ENCODE data around the gene SRSF3.
A peak's percentile ranks its signal among the peaks of the same experiment; 100 is the strongest.

Gene SRSF3

DNA sequence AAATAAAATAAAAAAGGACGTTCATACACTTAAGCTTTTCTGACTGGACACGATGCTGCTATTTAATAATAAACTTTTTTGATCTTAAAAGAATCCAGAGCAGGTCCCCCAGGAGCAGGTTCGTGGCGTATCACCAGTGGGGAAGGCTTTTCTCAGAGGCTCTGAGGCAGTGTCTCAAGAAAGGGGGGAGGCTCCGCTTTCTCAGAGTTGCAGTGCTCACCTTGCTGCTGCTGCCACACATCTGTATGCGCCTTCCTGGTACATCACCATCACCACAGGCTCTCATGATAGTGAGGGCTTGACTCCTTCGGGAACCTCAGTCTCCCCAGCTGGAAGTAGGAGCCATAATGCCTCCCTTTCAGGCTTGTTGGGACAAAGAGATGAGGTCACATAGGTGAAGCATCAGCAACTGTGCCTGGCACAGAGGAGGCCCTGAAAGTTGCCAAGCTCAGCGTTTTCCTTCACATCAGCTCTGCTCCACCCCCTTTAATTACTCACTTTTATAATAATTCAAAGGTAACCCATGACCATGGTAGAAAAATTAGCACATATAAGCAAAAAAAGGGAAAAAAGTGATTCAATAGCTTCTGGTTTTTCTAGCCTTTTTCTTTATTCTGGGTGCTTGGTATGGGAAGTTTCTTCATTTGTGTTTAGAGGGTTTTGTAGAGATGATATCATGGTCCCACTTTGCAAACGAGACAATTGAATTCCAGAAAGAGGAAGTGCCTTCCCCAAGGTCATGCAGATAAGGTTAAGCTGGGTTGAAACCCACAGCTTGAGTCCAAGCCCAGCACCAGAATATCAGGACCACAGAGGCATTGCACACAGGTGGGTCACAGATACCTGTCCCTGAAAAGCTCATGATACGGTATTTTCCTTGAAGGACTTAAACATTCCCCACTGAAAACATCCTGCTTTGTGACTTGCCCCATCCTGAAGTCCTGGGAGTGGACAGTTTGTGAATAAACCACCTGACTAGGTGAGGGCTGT is 24.5 kb downstream of the SRSF3 start:
- peaks cover 0 to under 1% of the 10 kb centered on the region in 2 experiments; a peak in 2 of 3 replicates for H3K36me3 ChIP-seq (ENCODE audit: control insufficient read depth in 2 of 2, insufficient read depth in 1 of 2, low read length in 2 of 2)
- no peak overlapping the region for H3K4me3 ChIP-seq (ENCODE audit: low read depth, low read length)
- H3K27ac ChIP-seq (ENCODE audit: extremely low read depth, low read depth, low read length) = 0 out of 2 replicates have a peak overlapping the region, but pooled peaks have one; percentile 6
- POLR2A ChIA-PET = no interaction called here
- no peaks in the 10 kb centered on the region for H3K4me1 ChIP-seq (ENCODE audit: control insufficient read depth, insufficient read depth, low read length)
- CTCF ChIA-PET = interaction anchor here (0.6 to 10.2 kb wide), 11 partner anchors 9 to 164 kb away, joined by 3 to 156 read pairs (median 5); no protein-coding TSS in a partner anchor
- H3K9me3 ChIP-seq (ENCODE audit: control insufficient read depth, insufficient read depth, low read depth, low read length) = no peaks in the 10 kb centered on the region
- TF ChIP-seq ZNF664 (tag by site-specific recombination; IDR thresholded peaks at IDR 0.05) (no peak), ZNF132 (tag by site-specific recombination; IDR thresholded peaks at IDR 0.05; ENCODE audit: borderline replicate concordance) (no peak), KLF8 (tag by site-specific recombination; IDR thresholded peaks at IDR 0.05) (no peak), ZBTB8A (tag by site-specific recombination; IDR thresholded peaks at IDR 0.05) (no peak), EGR2 (tag by site-specific recombination; IDR thresholded peaks at IDR 0.05; ENCODE audit: low read depth) (no peak), ZNF843 (tag by site-specific recombination; IDR thresholded peaks at IDR 0.05) (no peak), OVOL3 (tag by site-specific recombination; IDR thresholded peaks at IDR 0.05) (no peak), SP7 (tag by site-specific recombination; IDR thresholded peaks at IDR 0.05) (no peak), ZNF629 (tag by site-specific recombination; IDR thresholded peaks at IDR 0.05) (no peak), ZNF335 (tag by site-specific recombination; conservative IDR thresholded peaks at IDR 0.05) (no peak), PRDM1 (tag by site-specific recombination; IDR thresholded peaks at IDR 0.05) (no peak), ZNF394 (tag by site-specific recombination; IDR thresholded peaks at IDR 0.05; ENCODE audit: borderline replicate concordance) (no peak), WT1 (tag by site-specific recombination; IDR thresholded peaks at IDR 0.05) (no peak)

DNA sequence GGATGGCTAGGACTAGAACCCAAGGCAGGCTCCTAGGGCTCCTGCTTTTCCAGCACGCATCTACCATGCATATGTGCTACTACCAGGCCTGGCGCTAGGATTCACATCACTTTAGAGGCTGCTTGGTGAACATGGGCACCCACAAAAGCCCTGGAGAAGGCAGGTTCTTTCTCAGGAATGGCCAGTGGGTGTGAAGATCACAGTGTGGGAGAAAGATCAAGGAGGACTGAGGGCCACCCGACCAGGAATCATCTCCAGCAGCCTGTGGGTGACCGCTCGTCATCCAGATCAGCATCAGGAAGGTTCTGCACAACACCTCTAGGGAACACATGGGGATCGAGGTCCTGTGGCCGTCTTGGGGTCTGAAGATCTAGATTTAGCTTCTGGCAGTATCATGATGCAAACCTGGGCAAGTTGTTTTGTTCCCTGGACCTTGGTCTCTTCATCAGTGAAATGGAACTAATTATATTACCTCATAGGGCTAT is 27.3 kb downstream of the SRSF3 start:
- H3K9me3 ChIP-seq (ENCODE audit: control insufficient read depth, insufficient read depth, low read depth, low read length) = no peaks in the 10 kb centered on the region
- H3K27ac ChIP-seq (ENCODE audit: extremely low read depth, low read depth, low read length) = no peak overlapping the region
- ChIA-PET CTCF (interaction anchor here (0.6 to 1.0 kb wide), 2 partner anchors 16 to 103 kb away, joined by 4 read pairs; no protein-coding TSS in a partner anchor), POLR2A (no interaction called here)
- H3K4me1 ChIP-seq (ENCODE audit: control insufficient read depth, insufficient read depth, low read length) = no peaks in the 10 kb centered on the region; the same call in 1 of the 2 replicates
- no peak overlapping the region for H3K4me3 ChIP-seq (ENCODE audit: low read depth, low read length)
- no peaks in the 10 kb centered on the region for H3K36me3 ChIP-seq (ENCODE audit: control insufficient read depth in 2 of 2, insufficient read depth in 1 of 2, low read length in 2 of 2)
- TF ChIP-seq, protein P1, sequence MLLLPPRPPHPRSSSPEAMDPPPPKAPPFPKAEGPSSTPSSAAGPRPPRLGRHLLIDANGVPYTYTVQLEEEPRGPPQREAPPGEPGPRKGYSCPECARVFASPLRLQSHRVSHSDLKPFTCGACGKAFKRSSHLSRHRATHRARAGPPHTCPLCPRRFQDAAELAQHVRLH (tag by site-specific recombination; IDR thresholded peaks at IDR 0.05) = no peak
- TF ChIP-seq ZNF664 (tag by site-specific recombination; IDR thresholded peaks at IDR 0.05) (no peak), ZNF530 (tag by site-specific recombination; IDR thresholded peaks at IDR 0.05; ENCODE audit: low read depth) (no peak), ZNF423 (tag by site-specific recombination; IDR thresholded peaks at IDR 0.05) (no peak), ZFP37 (tag by site-specific recombination; IDR thresholded peaks at IDR 0.05) (no peak), ZNF626 (tag by site-specific recombination; IDR thresholded peaks at IDR 0.05) (no peak), ZNF155 (tag by site-specific recombination; IDR thresholded peaks at IDR 0.05) (no peak)
- TF ChIP-seq, protein P2, sequence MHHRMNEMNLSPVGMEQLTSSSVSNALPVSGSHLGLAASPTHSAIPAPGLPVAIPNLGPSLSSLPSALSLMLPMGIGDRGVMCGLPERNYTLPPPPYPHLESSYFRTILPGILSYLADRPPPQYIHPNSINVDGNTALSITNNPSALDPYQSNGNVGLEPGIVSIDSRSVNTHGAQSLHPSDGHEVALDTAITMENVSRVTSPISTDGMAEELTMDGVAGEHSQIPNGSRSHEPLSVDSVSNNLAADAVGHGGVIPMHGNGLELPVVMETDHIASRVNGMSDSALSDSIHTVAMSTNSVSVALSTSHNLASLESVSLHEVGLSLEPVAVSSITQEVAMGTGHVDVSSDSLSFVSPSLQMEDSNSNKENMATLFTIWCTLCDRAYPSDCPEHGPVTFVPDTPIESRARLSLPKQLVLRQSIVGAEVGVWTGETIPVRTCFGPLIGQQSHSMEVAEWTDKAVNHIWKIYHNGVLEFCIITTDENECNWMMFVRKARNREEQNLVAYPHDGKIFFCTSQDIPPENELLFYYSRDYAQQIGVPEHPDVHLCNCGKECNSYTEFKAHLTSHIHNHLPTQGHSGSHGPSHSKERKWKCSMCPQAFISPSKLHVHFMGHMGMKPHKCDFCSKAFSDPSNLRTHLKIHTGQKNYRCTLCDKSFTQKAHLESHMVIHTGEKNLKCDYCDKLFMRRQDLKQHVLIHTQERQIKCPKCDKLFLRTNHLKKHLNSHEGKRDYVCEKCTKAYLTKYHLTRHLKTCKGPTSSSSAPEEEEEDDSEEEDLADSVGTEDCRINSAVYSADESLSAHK (tag by site-specific recombination; IDR thresholded peaks at IDR 0.05) = no peak
- TF ChIP-seq, protein P3, sequence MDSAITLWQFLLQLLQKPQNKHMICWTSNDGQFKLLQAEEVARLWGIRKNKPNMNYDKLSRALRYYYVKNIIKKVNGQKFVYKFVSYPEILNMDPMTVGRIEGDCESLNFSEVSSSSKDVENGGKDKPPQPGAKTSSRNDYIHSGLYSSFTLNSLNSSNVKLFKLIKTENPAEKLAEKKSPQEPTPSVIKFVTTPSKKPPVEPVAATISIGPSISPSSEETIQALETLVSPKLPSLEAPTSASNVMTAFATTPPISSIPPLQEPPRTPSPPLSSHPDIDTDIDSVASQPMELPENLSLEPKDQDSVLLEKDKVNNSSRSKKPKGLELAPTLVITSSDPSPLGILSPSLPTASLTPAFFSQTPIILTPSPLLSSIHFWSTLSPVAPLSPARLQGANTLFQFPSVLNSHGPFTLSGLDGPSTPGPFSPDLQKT (IDR thresholded peaks at IDR 0.05; ENCODE audit: borderline replicate concordance, low read depth, low read length) = no peak
